Neural cell (in vitro differentiated cells): ENCODE results near the gene COL4A2. TPM values are rescaled to one million over a fixed set of nuclear protein-coding genes. Genes with fewer than 3 reads are reported as not detected.

Source experiments
- H2AFZ ChIP-seq: fragments of 200-600, 300-800 bp; sonication (generic), shearing (Covaris generic); 2 replicates; pipeline ENCODE4 v1.6.0; 2014; ENCODE audit warnings: low read depth, mild to moderate bottlenecking, antibody characterized with exemption, low read length, moderate library complexity
- H3F3A ChIP-seq: fragments of 200-600 bp; shearing (Covaris generic); 2 replicates; pipeline ENCODE4 v1.6.1; 2016; ENCODE audit warnings: mild to moderate bottlenecking, moderate library complexity, mixed read lengths, antibody characterized with exemption, low read length; ENCODE audit not compliant: insufficient read depth, poor library complexity, severe bottlenecking
- H3K27ac ChIP-seq: fragments of 200-600, 300-800 bp; sonication (generic), shearing (Covaris generic); 2 replicates; pipeline ENCODE4 v1.5.1; 2014; ENCODE audit warnings: mild to moderate bottlenecking, low read length, moderate library complexity
- H3K27me3 ChIP-seq: fragments of 300-800, 200-600 bp; sonication (generic), shearing (Covaris generic); 2 replicates; pipeline ENCODE4 v1.6.0; 2014; ENCODE audit warnings: mild to moderate bottlenecking, low read depth, low read length, moderate library complexity; ENCODE audit not compliant: insufficient read depth
- H3K36me3 ChIP-seq: fragments of 300-800, 200-600 bp; sonication (generic), shearing (Covaris generic); 2 replicates; pipeline ENCODE4 v1.5.1; 2014; ENCODE audit warnings: mild to moderate bottlenecking, antibody characterized with exemption, low read length, moderate library complexity; ENCODE audit not compliant: insufficient read depth
- H3K4me2 ChIP-seq: fragments of 300-800, 200-600 bp; sonication (generic), shearing (Covaris generic); 2 replicates; pipeline ENCODE4 v1.6.0; 2014; ENCODE audit warnings: mild to moderate bottlenecking, low read length
- H3K4me3 ChIP-seq: fragments of 300-800, 200-600 bp; sonication (generic), shearing (Covaris generic); 2 replicates; pipeline ENCODE4 v1.5.1; 2014; ENCODE audit warnings: mild to moderate bottlenecking, low read length, moderate library complexity
- H3K79me2 ChIP-seq: fragments of 200-600 bp; shearing (Covaris generic); replicated peaks from 2 replicates; pipeline ENCODE4 v1.6.0; 2014; ENCODE audit warnings: mild to moderate bottlenecking, low read length, moderate library complexity; ENCODE audit not compliant: insufficient read depth
- H3K9ac ChIP-seq: fragments of 300-800, 200-600 bp; sonication (generic), shearing (Covaris generic); 2 replicates; pipeline ENCODE4 v1.6.1; 2016; ENCODE audit warnings: mild to moderate bottlenecking, low read length, mixed read lengths
- H3K9me2 ChIP-seq: fragments of 200-600 bp; shearing (Covaris generic); 2 replicates; pipeline ENCODE4 v1.6.1; 2016; ENCODE audit warnings: mild to moderate bottlenecking, low read length, mixed read lengths; ENCODE audit not compliant: insufficient read depth
- H3K9me3 ChIP-seq: fragments of 200-600, 300-800 bp; sonication (generic), shearing (Covaris generic); 2 replicates; pipeline ENCODE4 v1.6.1; 2016; ENCODE audit warnings: mild to moderate bottlenecking, mixed run types, low read length, moderate library complexity, mixed read lengths
- H4K20me1 ChIP-seq: fragments of 200-600 bp; shearing (Covaris generic); 2 replicates; pipeline ENCODE4 v1.6.1; 2016; ENCODE audit warnings: mild to moderate bottlenecking, mixed run types; ENCODE audit not compliant: insufficient read depth
- CTCF ChIP-seq: fragments of 450-650 bp; IDR thresholded peaks from 2 replicates; pipeline ENCODE4 v1.5.1; 2014; ENCODE audit warnings: antibody characterized with exemption, mild to moderate bottlenecking, moderate library complexity; ENCODE audit not compliant: poor library complexity, severe bottlenecking
- EP300 ChIP-seq: fragments of 450-650 bp; conservative IDR thresholded peaks from 2 replicates; pipeline ENCODE4 v1.6.1; 2014; ENCODE audit warnings: antibody characterized with exemption, mild to moderate bottlenecking, moderate library complexity; ENCODE audit not compliant: poor library complexity, severe bottlenecking
- EZH2 ChIP-seq: fragments of 200-600, 300-800 bp; shearing (Covaris generic), sonication (generic); IDR thresholded peaks from 2 replicates; pipeline ENCODE4 v1.6.1; 2014; ENCODE audit warnings: antibody characterized with exemption, low read length, borderline replicate concordance, mild to moderate bottlenecking; ENCODE audit not compliant: insufficient read depth, poor library complexity, severe bottlenecking
- MXI1 ChIP-seq: fragments of 450-650 bp; conservative IDR thresholded peaks from 2 replicates; pipeline ENCODE4 v1.6.1; 2014; ENCODE audit warnings: antibody characterized with exemption, mild to moderate bottlenecking; ENCODE audit not compliant: poor library complexity, severe bottlenecking
- POLR2AphosphoS5 ChIP-seq: IDR thresholded peaks from 2 replicates; pipeline ENCODE4 v1.6.1; 2012
- RAD21 ChIP-seq: fragments of 450-650 bp; conservative IDR thresholded peaks from 2 replicates; pipeline ENCODE4 v1.6.1; 2014; ENCODE audit warnings: antibody characterized with exemption, mild to moderate bottlenecking, moderate library complexity
- REST ChIP-seq: IDR thresholded peaks from 2 replicates; pipeline ENCODE4 v1.6.1; 2012; ENCODE audit warnings: borderline replicate concordance
- SMC3 ChIP-seq: fragments of 450-650 bp; conservative IDR thresholded peaks from 2 replicates; pipeline ENCODE4 v1.6.1; 2014; ENCODE audit warnings: antibody characterized with exemption, mild to moderate bottlenecking, moderate library complexity; ENCODE audit not compliant: poor library complexity
- TAF1 ChIP-seq: IDR thresholded peaks from 2 replicates; pipeline ENCODE4 v1.6.1; 2012; ENCODE audit warnings: low read depth
- polyA plus RNA-seq: library from polyadenylated mRNA; depleted of rRNA; stranded (reverse); fragments of >200 nt; gene quantifications from 2 replicates; pipeline ENCODE4 v1.2.3, GENCODE V29; 2014

Gene COL4A2
- polyA plus RNA-seq, 1 donor from 2014 or later: 30.8 TPM

- TF ChIP-seq POLR2AphosphoS5: no peak
- TF ChIP-seq EZH2: no peak
- TF ChIP-seq MXI1: no peak
- no peak for TF ChIP-seq SMC3
- TF ChIP-seq EP300: no peak
- TF ChIP-seq REST: no peak
- TF ChIP-seq RAD21: no peak
- no peak overlapping the region for H3K4me3 ChIP-seq
- H3K9me2 ChIP-seq: no peaks in the 10 kb centered on the region
- H3K9me3 ChIP-seq: no peaks in the 10 kb centered on the region
- no peak overlapping the region for H3K9ac ChIP-seq
- no peak overlapping the region for H3K27ac ChIP-seq
- H2AFZ ChIP-seq: no peak overlapping the region
- no peak overlapping the region for H3K4me2 ChIP-seq
- no peaks in the 10 kb centered on the region for H3K27me3 ChIP-seq
- H3F3A ChIP-seq: no peaks in the 10 kb centered on the region
- no peaks in the 10 kb centered on the region for H3K36me3 ChIP-seq
- no peaks in the 10 kb centered on the region for H3K79me2 ChIP-seq
- H4K20me1 ChIP-seq: no peaks in the 10 kb centered on the region
Measured at GRCh38 chr13:110261166-110262081, 45.7 kb upstream of the COL4A2 start.

GRCh38 chr13:110262082-110262436 lies 45.0 kb upstream of the COL4A2 start:
- H4K20me1 ChIP-seq: no peaks in the 10 kb centered on the region
- H3K4me2 ChIP-seq: no peak overlapping the region

More at GRCh38 chr13:110262082-110262436, 45.0 kb upstream of the COL4A2 start:
- Histone ChIP-seq H3F3A (no peaks in the 10 kb centered on the region), H3K4me3 (no peak overlapping the region), H2AFZ (no peak overlapping the region), H3K36me3 (no peaks in the 10 kb centered on the region), H3K9me3 (no peaks in the 10 kb centered on the region), H3K9me2 (no peaks in the 10 kb centered on the region), H3K79me2 (no peaks in the 10 kb centered on the region), H3K27ac (no peak overlapping the region), H3K9ac (no peak overlapping the region), H3K27me3 (no peaks in the 10 kb centered on the region)
- no peak for TF ChIP-seq REST
- no peak for TF ChIP-seq CTCF
- no peak for TF ChIP-seq MXI1
- TF ChIP-seq RAD21: no peak
- no peak for TF ChIP-seq TAF1
- TF ChIP-seq EZH2: no peak
- no peak for TF ChIP-seq EP300
- no peak for TF ChIP-seq POLR2AphosphoS5
- no peak for TF ChIP-seq SMC3
